ENCODE measurements around the gene FOXO3. TPM values are rescaled to one million over a fixed set of nuclear protein-coding genes. Genes with fewer than 3 reads are reported as not detected.
A peak's percentile ranks its signal among the peaks of the same experiment; 100 is the strongest.
"Not testable (repeated sequence)": the region's sequence is repeated elsewhere in the genome, so short reads cannot be mapped to it uniquely, and the experiment has no call there.

FOXO3 gene
- total RNA-seq, 2 experiments from 2014 or later: 20.0 to 21.2 TPM

DNA sequence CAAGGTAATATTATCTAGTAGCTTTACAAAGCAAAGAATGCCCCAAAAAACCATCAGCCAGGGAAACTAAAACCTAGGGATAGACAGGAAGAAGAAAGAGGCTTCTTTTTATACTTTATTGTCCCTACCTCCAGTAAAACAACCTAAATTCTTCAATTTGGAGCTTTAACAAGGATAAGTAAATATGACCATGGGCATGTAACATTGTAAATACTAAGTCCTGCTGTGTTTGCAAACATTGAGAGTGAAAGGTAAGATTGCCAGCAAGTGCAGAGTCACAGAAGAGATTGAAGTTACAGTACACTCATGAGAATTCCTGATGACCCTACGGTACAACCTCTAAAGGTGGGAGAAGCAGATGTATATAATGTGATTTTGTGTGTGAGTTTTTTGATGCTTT, 117.2 kb downstream of the FOXO3 start:
- Mint-ChIP-seq H3K27ac (no peak overlapping the region), H3K27me3 (no peaks in the 10 kb centered on the region), H3K4me1 (no peaks in the 10 kb centered on the region), H3K4me3 (no peak overlapping the region), H3K9me3 (no peaks in the 10 kb centered on the region), H3K36me3 (peaks cover 2% of the 10 kb centered on the region)
- ATAC-seq (ENCODE audit: low read depth): no peak
- no peak for DNase-seq
- POLR2A ChIA-PET: interaction anchor here (0.6 kb wide), 1 partner anchor 777 kb away, joined by 6 read pairs; no protein-coding TSS in a partner anchor

DNA sequence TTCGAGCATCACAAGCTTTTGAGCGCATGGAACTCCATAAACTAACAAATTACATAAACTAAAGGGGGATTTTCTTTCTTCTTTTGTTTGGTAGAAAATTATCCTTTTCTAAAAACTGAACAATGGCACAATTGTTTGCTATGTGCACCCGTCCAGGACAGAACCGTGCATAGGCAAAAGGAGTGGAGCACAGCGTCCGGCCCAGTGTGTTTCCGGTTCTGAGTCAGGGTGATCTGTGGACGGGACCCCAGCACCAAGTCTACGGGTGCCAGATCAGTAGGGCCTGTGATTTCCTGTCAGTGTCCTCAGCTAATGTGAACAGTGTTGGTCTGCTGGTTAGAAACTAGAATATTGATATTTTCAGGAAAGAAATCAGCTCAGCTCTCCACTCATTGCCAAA, 119.6 kb downstream of the FOXO3 start:
- ATAC-seq (ENCODE audit: low read depth); H3K36me3 Mint-ChIP-seq; H3K4me1 Mint-ChIP-seq; H3K27me3 Mint-ChIP-seq; H3K27ac Mint-ChIP-seq; H3K4me3 Mint-ChIP-seq; DNase-seq; H3K9me3 Mint-ChIP-seq: not testable (repeated sequence)
- POLR2A ChIA-PET: interaction anchor here (0.7 kb wide), 1 partner anchor 120 kb away, joined by 4 read pairs; the partner anchor contains the start of gene FOXO3

- H3K4me1 Mint-ChIP-seq: peaks cover 15% of the 10 kb centered on the region
- H3K9me3 Mint-ChIP-seq; H3K4me3 Mint-ChIP-seq; DNase-seq; H3K27me3 Mint-ChIP-seq; H3K27ac Mint-ChIP-seq; POLR2A ChIA-PET; H3K36me3 Mint-ChIP-seq; ATAC-seq (ENCODE audit: low read depth): not testable (repeated sequence)
Observed at GRCh38 chr6:108681721-108682120, 121.0 kb downstream of the FOXO3 start.

GRCh38 chr6:108682383-108683119, 121.8 kb downstream of the FOXO3 start:
- H3K4me1 Mint-ChIP-seq: peaks cover 15% of the 10 kb centered on the region
- H3K9me3 Mint-ChIP-seq; H3K27me3 Mint-ChIP-seq; ATAC-seq (ENCODE audit: low read depth); DNase-seq; POLR2A ChIA-PET; H3K27ac Mint-ChIP-seq; H3K4me3 Mint-ChIP-seq; H3K36me3 Mint-ChIP-seq: not testable (repeated sequence)

DNA sequence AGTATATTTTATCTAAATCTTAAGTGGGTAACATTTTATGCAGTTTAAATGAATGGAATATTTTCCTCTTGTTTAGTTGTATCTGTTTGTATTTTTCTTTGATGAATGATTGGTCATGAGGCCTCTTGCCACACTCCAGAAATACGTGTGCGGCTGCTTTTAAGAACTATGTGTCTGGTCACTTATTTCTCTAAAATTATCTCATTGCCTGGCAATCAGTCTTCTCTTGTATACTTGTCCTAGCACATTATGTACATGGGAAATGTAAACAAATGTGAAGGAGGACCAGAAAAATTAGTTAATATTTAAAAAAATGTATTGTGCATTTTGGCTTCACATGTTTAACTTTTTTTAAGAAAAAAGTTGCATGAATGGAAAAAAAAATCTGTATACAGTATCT, 123.3 kb downstream of the FOXO3 start:
- H3K36me3 Mint-ChIP-seq; H3K27ac Mint-ChIP-seq; ATAC-seq (ENCODE audit: low read depth); H3K9me3 Mint-ChIP-seq; POLR2A ChIA-PET; H3K4me3 Mint-ChIP-seq; H3K27me3 Mint-ChIP-seq; DNase-seq: not testable (repeated sequence)
- H3K4me1 Mint-ChIP-seq: peaks cover 15% of the 10 kb centered on the region

DNA sequence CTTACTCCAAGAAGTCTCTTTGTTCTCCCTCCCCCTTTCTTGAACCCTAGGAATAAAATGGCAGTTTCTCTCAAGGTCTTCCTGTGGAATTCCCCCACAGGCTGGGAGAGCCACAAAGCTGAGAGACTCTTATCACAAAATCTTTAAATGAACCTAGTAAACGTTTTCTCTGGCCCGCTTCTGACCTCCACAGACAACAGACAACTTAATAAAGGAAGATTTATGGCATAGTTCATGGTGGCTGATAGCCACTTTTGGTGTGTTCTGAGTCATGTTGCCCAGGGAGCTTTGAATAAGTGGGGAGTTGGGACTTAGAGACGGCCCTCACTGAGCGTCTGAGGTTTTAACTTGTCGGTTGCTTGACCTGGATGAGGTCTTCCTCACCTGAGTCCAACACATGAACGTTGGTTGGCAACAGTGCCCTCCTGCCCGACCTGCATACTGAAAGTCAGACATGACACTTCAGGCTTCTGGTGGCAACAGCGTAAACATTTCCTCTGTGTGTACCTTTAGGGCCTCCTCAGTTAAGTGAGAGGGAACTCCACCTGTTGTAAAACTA, 124.1 kb downstream of the FOXO3 start:
- DNase-seq: no peak
- Mint-ChIP-seq H3K9me3 (no peaks in the 10 kb centered on the region), H3K4me3 (no peak overlapping the region), H3K4me1 (peaks cover 15% of the 10 kb centered on the region), H3K27ac (no peak overlapping the region), H3K36me3 (peaks cover 6% of the 10 kb centered on the region), H3K27me3 (no peaks in the 10 kb centered on the region)
- ATAC-seq (ENCODE audit: low read depth): no peak
- POLR2A ChIA-PET: no interaction called here

GRCh38 chr6:108685970-108686369, 125.3 kb downstream of the FOXO3 start:
- peak overlapping the region; percentile 8 for H3K27ac Mint-ChIP-seq
- POLR2A ChIA-PET: interaction anchor here (0.7 kb wide), 1 partner anchor 186 kb away, joined by 3 read pairs; no protein-coding TSS in a partner anchor
- H3K36me3 Mint-ChIP-seq: peaks cover 6% of the 10 kb centered on the region
- H3K27me3 Mint-ChIP-seq: no peaks in the 10 kb centered on the region
- ATAC-seq (ENCODE audit: low read depth): peak; percentile 58
- DNase-seq: no peak
- no peaks in the 10 kb centered on the region for H3K9me3 Mint-ChIP-seq
- H3K4me1 Mint-ChIP-seq: peaks cover 15% of the 10 kb centered on the region
- H3K4me3 Mint-ChIP-seq: no peak overlapping the region

- Mint-ChIP-seq H3K36me3 (peaks cover 6% of the 10 kb centered on the region), H3K27ac (no peak overlapping the region), H3K4me1 (peaks cover 15% of the 10 kb centered on the region), H3K27me3 (no peaks in the 10 kb centered on the region), H3K9me3 (no peaks in the 10 kb centered on the region), H3K4me3 (no peak overlapping the region)
- POLR2A ChIA-PET: interaction anchor here (0.6 kb wide), 1 partner anchor 188 kb away, joined by 5 read pairs; no protein-coding TSS in a partner anchor
- DNase-seq (no peak), ATAC-seq (ENCODE audit: low read depth) (no peak)
Observed at GRCh38 chr6:108686896-108687295, 126.2 kb downstream of the FOXO3 start.

- POLR2A ChIA-PET: no interaction called here
Observed at GRCh38 chr6:108687921-108688320, 127.2 kb downstream of the FOXO3 start.

DNA sequence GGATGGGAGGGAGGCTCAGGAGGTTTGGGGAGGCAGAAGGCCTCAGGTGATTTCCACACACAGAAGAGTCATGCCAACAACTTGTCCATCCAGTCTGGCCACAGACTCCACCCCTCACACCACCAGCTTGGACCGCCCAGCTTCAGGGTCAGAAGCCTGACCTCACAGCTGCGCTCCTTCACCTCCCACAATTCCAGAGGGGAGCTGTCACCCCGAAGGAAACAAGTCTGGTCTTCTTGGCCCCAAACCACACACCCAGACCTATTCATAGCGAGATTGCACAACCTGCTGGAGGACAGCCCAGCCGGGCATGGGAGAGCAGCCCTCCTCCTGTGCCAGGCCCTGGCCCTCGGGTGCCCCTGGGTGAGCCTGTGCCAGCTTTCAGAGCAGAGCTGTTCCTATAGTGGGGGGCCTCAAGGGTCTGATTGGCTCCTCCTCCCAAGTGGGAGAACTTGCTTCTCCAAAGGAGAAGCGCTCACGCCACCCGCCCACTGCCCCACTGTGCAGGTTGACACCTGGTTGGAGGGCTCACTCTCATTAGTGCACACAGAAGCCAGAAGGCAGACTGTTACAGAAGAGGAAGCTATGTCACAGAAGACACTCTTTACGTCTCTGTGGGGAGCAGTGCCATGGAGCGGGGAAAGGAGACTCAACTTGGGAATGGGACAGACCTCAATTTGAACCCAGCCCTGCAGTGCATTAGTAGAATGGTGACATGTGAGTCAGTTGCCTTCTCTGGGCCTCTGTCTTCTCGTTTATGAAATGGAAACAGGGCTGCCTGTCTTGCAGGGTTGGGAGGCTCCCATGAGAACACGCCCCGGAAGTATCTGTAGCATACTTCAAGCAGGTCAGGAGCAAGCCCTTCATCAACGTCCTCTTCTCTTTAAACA, 128.8 kb downstream of the FOXO3 start:
- H3K27ac Mint-ChIP-seq: no peak overlapping the region
- H3K9me3 Mint-ChIP-seq: no peaks in the 10 kb centered on the region
- ATAC-seq (ENCODE audit: low read depth): no peak
- H3K4me1 Mint-ChIP-seq: peaks cover 14% of the 10 kb centered on the region
- H3K27me3 Mint-ChIP-seq: no peaks in the 10 kb centered on the region
- no peak for DNase-seq
- POLR2A ChIA-PET: no interaction called here
- H3K36me3 Mint-ChIP-seq: peaks cover 6% of the 10 kb centered on the region
- H3K4me3 Mint-ChIP-seq: no peak overlapping the region

More at GRCh38 chr6:108687921-108688320, 127.2 kb downstream of the FOXO3 start:
- ATAC-seq (ENCODE audit: low read depth) (no peak), DNase-seq (no peak)
- no peaks in the 10 kb centered on the region for H3K27me3 Mint-ChIP-seq
- H3K4me1 Mint-ChIP-seq: peaks cover 15% of the 10 kb centered on the region
- H3K4me3 Mint-ChIP-seq: no peak overlapping the region
- H3K36me3 Mint-ChIP-seq: peaks cover 6% of the 10 kb centered on the region
- H3K9me3 Mint-ChIP-seq: no peaks in the 10 kb centered on the region
- no peak overlapping the region for H3K27ac Mint-ChIP-seq

GRCh38 chr6:108690326-108691049, 129.8 kb downstream of the FOXO3 start:
- H3K27ac Mint-ChIP-seq: no peak overlapping the region
- no peak for DNase-seq
- peaks cover 1% of the 10 kb centered on the region for H3K9me3 Mint-ChIP-seq
- no peak for ATAC-seq (ENCODE audit: low read depth)
- H3K4me1 Mint-ChIP-seq: peaks cover 10% of the 10 kb centered on the region
- no peak overlapping the region for H3K4me3 Mint-ChIP-seq
- H3K36me3 Mint-ChIP-seq: peaks cover 6% of the 10 kb centered on the region
- no peaks in the 10 kb centered on the region for H3K27me3 Mint-ChIP-seq
- POLR2A ChIA-PET: interaction anchor here (0.6 kb wide), 1 partner anchor 244 kb away, joined by 4 read pairs; no protein-coding TSS in a partner anchor

GRCh38 chr6:108693430-108694154, 132.9 kb downstream of the FOXO3 start:
- ATAC-seq (ENCODE audit: low read depth) (no peak), DNase-seq (no peak)
- POLR2A ChIA-PET: no interaction called here
- H3K27me3 Mint-ChIP-seq: no peaks in the 10 kb centered on the region
- H3K4me3 Mint-ChIP-seq: no peak overlapping the region
- H3K9me3 Mint-ChIP-seq: peaks cover 1% of the 10 kb centered on the region
- H3K4me1 Mint-ChIP-seq: no peaks in the 10 kb centered on the region
- no peak overlapping the region for H3K27ac Mint-ChIP-seq
- no peaks in the 10 kb centered on the region for H3K36me3 Mint-ChIP-seq

Data from activated naive CD8-positive, alpha-beta T cell treated with anti-CD3 and anti-CD28 coated beads, Interleukin-2, amount 10 ng/mL, durations not matched to agents 7 days and 5 days (primary cell).